Breast epithelium (tissue), 3 donors: ENCODE results near the gene FBXL19.

Experiments used
- POLR2A ChIP-seq: fragments of 450-650 bp; IDR thresholded peaks from one replicate; pipeline ENCODE4 v1.6.1; 2016; ENCODE audit warnings: antibody characterized with exemption, mild to moderate bottlenecking, moderate library complexity
- POLR2AphosphoS5 ChIP-seq, 3 donors: sonication (generic); formaldehyde crosslinking; IDR thresholded peaks; one replicate each; pipeline ENCODE4 v1.6.1; 2017; ENCODE audit warnings: antibody characterized with exemption in 3 of 3
- TF ChIP-seq, protein P1 (sequence below), 3 donors: fragments of 450-650 bp; IDR thresholded peaks; one replicate each; pipeline ENCODE4 v1.5.1; 2016 to 2017; ENCODE audit warnings: antibody characterized with exemption in 3 of 3, mild to moderate bottlenecking in 3 of 3, moderate library complexity in 3 of 3

DNA sequence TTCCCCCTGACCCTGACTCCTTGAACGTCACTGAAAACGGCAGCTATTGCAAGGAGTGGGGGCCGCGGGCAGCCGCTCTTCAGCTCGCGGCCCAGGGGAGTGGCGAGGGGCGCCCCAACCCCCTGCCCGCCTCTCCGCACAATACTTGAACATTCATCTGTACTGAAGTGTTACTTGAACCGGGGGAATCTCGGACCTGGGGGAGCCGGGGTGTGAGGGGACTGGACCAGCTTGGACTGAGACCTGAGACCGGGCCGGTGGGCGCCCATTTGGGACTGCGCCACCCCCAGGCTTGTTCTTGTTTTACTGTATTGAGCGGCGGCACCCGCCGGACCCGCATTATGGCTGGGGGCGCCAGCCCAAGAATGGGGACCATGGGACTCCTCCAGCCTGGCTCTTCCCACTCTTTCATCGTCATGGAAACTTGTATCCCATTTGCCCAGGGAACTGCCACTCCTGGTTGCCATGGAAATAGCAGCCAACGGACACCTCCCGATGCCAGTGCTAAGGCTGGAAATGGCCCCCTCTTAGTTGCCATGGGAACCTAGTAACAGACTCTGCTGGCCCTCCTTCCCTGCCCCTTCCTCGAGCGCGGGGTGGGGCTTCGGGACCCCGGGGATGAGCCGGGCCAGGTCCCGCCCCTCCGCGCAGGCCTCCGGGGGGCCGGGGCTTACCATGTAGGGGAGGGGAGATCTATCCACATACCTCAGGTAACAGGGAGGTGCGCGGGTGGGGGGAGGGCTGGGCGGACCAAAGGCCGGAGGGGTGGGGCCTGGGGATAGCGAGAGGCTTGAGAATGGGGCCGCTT, 24.7 kb downstream of the FBXL19 start:
- TF ChIP-seq, protein P1, sequence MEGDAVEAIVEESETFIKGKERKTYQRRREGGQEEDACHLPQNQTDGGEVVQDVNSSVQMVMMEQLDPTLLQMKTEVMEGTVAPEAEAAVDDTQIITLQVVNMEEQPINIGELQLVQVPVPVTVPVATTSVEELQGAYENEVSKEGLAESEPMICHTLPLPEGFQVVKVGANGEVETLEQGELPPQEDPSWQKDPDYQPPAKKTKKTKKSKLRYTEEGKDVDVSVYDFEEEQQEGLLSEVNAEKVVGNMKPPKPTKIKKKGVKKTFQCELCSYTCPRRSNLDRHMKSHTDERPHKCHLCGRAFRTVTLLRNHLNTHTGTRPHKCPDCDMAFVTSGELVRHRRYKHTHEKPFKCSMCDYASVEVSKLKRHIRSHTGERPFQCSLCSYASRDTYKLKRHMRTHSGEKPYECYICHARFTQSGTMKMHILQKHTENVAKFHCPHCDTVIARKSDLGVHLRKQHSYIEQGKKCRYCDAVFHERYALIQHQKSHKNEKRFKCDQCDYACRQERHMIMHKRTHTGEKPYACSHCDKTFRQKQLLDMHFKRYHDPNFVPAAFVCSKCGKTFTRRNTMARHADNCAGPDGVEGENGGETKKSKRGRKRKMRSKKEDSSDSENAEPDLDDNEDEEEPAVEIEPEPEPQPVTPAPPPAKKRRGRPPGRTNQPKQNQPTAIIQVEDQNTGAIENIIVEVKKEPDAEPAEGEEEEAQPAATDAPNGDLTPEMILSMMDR (IDR thresholded peaks at IDR 0.05) = no peak
- TF ChIP-seq POLR2AphosphoS5 (IDR thresholded peaks at IDR 0.05) = peak in 2 of 3 donors; percentile 8 to 45
- TF ChIP-seq POLR2A = no peak
